ENCODE results near the gene MAGEA2. TPM values are rescaled to one million over a fixed set of nuclear protein-coding genes. Genes with fewer than 3 reads are reported as not detected.
"Not testable (repeated sequence)": the region's sequence is repeated elsewhere in the genome, so short reads cannot be mapped to it uniquely, and the experiment has no call there.

MAGEA2 gene
- not detected in 2 replicates for total RNA-seq (2014; rRNA removed; shearing (Covaris generic))
- 0.55 TPM in 1 of 2 replicates, not detected in the other for polyA plus RNA-seq (2014; cell fraction: nucleus; rRNA removed)

GRCh38 chrX:152753686-152754650 is at the start of gene MAGEA2:
Gene MAGEA2, minus strand, starts transcription at chrX:152753842. Its CDS starts 2,479 bp downstream, at chrX:152751363.
- not testable (repeated sequence) for DNase-seq (ENCODE audit: extremely low read depth, low read depth)

- DNase-seq (ENCODE audit: extremely low read depth, low read depth): no peak
Measured at GRCh38 chrX:152798945-152799344, 45.3 kb upstream of the MAGEA2 start.

GRCh38 chrX:152787062-152787461 is 33.4 kb upstream of the MAGEA2 start:
- DNase-seq (ENCODE audit: extremely low read depth, low read depth): not testable (repeated sequence)

- not testable (repeated sequence) for DNase-seq (ENCODE audit: extremely low read depth, low read depth)
Measured at GRCh38 chrX:152769549-152770289, 16.1 kb upstream of the MAGEA2 start, which contains the start of gene MAGEA6. Gene MAGEA6, minus strand, starts transcription at chrX:152769689. Its CDS starts 2,039 bp downstream, at chrX:152767650.

GRCh38 chrX:152766562-152766961 is 12.9 kb upstream of the MAGEA2 start:
- DNase-seq (ENCODE audit: extremely low read depth, low read depth): not testable (repeated sequence)

- not testable (repeated sequence) for DNase-seq (ENCODE audit: extremely low read depth, low read depth)
Measured at GRCh38 chrX:152761582-152761981, 7.9 kb upstream of the MAGEA2 start.

GRCh38 chrX:152759544-152759943 is 5.9 kb upstream of the MAGEA2 start:
- DNase-seq (ENCODE audit: extremely low read depth, low read depth): not testable (repeated sequence)

- DNase-seq (ENCODE audit: extremely low read depth, low read depth): not testable (repeated sequence)
Measured at GRCh38 chrX:152758918-152759317, 5.3 kb upstream of the MAGEA2 start, which contains the start of gene CSAG3. Gene CSAG3, plus strand, starts transcription at chrX:152759218.

- not testable (repeated sequence) for DNase-seq (ENCODE audit: extremely low read depth, low read depth)
Measured at GRCh38 chrX:152754871-152755270, 1.2 kb upstream of the MAGEA2 start.

GRCh38 chrX:152738560-152738959 is 15.1 kb downstream of the MAGEA2 start:
- no peak for DNase-seq (ENCODE audit: extremely low read depth, low read depth)

GRCh38 chrX:152736528-152736927 is 17.1 kb downstream of the MAGEA2 start:
- not testable (repeated sequence) for DNase-seq (ENCODE audit: extremely low read depth, low read depth)

- DNase-seq (ENCODE audit: extremely low read depth, low read depth): no peak
Measured at GRCh38 chrX:152735860-152736511, 17.7 kb downstream of the MAGEA2 start.

- no peak for DNase-seq (ENCODE audit: extremely low read depth, low read depth)
Measured at GRCh38 chrX:152735101-152735500, 18.5 kb downstream of the MAGEA2 start.

- not testable (repeated sequence) for DNase-seq (ENCODE audit: extremely low read depth, low read depth)
Measured at GRCh38 chrX:152734143-152734858, 19.3 kb downstream of the MAGEA2 start.

GRCh38 chrX:152733261-152733975 is 20.2 kb downstream of the MAGEA2 start, which contains the start of the genes CSAG1 and MAGEA12:
Gene CSAG1, minus strand, starts transcription at chrX:152733721. Its CDS starts 1,261 bp downstream, at chrX:152732460.
Gene MAGEA12, plus strand, starts transcription at chrX:152733757. Its CDS starts 2,405 bp downstream, at chrX:152736162.
- DNase-seq (ENCODE audit: extremely low read depth, low read depth): no peak

- no peak for DNase-seq (ENCODE audit: extremely low read depth, low read depth)
Measured at GRCh38 chrX:152725409-152725808, 28.2 kb downstream of the MAGEA2 start.

- not testable (repeated sequence) for DNase-seq (ENCODE audit: extremely low read depth, low read depth)
Measured at GRCh38 chrX:152713815-152714787, 39.5 kb downstream of the MAGEA2 start, which contains the start of gene MAGEA2B. Gene MAGEA2B, plus strand, starts transcription at chrX:152714628. Its CDS starts 2,479 bp downstream, at chrX:152717107.

Data from NCI-H460 (cell line).